T47D (cell line): Measurements from ENCODE around the gene PDZK1IP1.

Source experiments
- DNase-seq, 2 experiments: peaks; one replicate each; pipeline versions ENCODE4 v3.0.0 to v3.0.0-alpha.2; 2011 to 2012; ENCODE audit warnings: low read depth in 1 of 2, low spot score in 1 of 2
- JUND ChIP-seq: IDR thresholded peaks from 2 replicates; pipeline ENCODE4 v1.6.1; 2012; ENCODE audit warnings: low read depth
- in situ Hi-C: cut with HindIII; loops from 2 replicates; pipeline ENCODE4 v1.10.0; 2016; ENCODE audit warnings: low sequenced_read_pairs, low pct_unique_long_range_greater_than_20kb

Gene PDZK1IP1

GRCh38 chr1:47186267-47187185 lies 3.3 kb downstream of the PDZK1IP1 start:
- no peak for TF ChIP-seq JUND
- DNase-seq = peak in 1 of 2 experiments; percentile 27
- in situ Hi-C loops = no loop called here

DNA sequence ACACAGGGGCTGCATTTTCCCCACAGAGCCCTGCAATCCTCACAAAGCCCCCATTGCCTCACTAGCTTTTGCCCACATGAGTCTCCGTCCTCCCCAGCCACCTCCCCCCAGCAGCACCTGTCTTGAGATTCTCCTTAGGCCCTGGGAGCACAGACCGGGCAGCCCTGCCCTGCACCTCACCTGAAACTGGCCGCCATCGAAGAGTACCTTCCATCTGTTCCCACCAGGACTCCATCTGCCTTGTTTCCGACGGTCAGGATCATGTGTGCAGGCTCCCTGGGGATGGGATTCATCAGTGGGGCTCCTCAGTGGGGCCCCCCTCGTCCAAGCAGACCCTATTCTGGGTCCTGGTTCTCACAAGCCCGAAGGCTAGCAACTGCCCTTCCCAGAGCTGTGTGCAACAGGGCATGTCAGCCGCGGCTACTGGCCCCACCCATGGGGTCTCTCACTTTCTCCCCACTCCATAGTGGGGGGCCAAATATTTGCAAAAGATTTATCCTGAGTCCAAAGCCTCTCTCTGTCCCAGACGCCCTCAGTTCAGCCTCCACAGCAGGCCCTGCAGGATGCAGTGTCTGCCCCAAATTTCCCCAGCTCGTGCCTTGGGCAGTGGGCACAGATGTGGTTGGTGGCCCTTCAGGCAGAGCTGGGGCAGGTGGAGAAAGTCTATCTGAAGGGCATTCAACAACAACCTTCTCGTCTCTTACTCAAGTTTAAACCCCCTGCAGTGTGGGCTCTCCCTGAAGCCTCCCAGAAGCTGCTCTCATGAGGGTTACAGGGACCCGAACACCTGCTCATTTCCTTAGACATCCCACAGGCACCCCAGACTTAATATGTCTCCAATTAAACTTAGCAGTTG lies 4.8 kb downstream of the PDZK1IP1 start:
- TF ChIP-seq JUND = no peak
- DNase-seq = no peak
- in situ Hi-C loops = no loop called here

DNA sequence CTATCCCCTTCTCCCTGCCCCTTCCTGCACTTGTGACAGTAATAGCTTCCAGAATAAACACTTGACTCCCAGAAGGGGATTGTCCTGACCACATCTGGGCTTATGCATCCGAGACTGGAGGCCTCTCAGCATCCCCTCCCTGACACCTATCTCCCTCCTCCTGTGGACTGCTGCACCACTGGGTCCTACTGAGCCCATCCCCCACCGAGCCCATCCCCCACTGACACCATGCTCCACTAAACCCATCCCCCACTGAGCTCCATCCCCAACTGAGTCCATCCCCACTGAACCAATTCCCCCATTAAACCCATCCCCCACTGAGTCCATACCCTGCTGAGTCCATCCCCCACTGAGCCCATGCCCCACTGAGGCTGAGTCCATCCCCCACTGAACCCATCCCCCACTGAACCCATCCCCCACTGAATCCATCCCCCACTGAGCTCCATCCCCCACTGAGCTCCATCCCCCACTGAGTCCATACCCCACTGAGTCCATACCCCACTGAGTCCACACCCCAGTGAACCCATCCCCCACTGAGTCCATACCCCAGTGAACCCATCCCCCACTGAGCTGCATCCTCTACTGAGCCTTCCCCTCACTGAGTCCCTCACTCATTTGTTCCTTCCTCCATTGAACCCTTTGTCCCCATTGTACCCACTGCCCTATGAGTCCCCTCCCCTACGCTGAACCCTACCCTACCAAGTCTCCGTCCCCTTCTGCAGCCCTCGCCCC lies 5.6 kb downstream of the PDZK1IP1 start:
- DNase-seq = no peak
- in situ Hi-C loops = no loop called here
- TF ChIP-seq JUND = no peak

- in situ Hi-C loops = no loop called here
- no peak for TF ChIP-seq JUND
- DNase-seq = no peak
Measured at GRCh38 chr1:47183308-47184089, 6.3 kb downstream of the PDZK1IP1 start.

DNA sequence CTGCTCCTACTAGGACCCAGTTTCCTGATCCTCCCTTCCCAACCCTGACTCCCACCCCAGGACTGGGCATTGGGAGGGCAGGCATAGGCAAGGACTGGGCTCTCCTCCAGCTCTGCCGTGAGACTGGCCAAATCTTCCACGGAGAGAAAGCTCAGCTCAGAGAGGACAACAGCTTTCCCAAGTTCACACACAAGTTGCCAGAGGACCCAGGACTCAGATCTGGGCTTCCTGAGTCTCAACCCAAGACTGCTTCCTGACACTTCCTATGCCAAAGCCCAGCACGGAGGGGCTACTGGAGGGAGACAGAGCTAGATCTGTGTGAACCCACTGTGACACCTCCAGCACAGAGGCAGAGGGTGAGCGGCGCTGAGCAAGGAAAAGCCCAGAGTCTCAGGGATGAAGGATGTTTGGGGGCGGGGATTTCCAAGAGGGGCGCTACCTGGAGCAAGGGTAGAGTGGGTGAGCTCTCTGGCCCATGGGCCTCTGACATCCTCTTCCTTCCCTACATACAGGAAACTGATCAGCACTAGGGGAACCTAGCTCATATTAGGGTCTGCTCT lies 7.1 kb downstream of the PDZK1IP1 start:
- in situ Hi-C loops = no loop called here
- no peak for TF ChIP-seq JUND
- no peak for DNase-seq

DNA sequence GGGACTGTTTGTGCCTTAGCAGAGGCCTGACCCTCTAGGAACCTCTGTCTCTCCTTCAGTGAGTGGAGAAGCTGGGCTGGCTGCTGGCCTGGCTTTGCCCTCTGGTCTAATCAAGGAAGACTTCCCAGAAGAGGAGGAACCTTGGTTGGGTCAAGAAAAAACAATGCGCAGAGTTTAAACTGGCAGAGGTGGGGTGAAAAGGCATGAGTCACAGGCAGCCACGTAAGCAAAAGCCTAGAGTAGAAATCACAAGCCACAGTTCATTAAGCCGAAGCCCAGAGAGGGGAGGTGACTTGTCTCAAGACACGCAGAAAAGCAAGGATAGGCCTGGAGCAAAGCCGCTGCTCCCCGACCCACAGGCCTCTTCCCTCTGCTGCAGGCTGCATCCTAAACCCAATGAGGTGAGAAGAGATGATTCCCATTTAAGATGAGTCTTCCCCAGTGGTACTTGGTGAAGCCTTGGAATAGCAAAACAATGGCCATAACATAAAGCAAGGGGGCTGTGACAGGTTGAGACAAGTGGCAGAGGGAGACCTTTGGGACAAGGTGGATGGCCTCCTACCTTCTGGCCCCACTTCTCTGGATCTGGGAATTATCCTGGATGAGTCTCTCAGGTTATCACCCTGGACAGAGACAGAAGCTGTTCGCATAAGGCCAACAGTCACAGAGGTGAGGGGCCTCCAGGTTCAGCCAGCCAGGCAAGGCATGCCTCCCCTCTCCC lies 7.7 kb downstream of the PDZK1IP1 start:
- TF ChIP-seq JUND = no peak
- DNase-seq = no peak
- in situ Hi-C loops = no loop called here

DNA sequence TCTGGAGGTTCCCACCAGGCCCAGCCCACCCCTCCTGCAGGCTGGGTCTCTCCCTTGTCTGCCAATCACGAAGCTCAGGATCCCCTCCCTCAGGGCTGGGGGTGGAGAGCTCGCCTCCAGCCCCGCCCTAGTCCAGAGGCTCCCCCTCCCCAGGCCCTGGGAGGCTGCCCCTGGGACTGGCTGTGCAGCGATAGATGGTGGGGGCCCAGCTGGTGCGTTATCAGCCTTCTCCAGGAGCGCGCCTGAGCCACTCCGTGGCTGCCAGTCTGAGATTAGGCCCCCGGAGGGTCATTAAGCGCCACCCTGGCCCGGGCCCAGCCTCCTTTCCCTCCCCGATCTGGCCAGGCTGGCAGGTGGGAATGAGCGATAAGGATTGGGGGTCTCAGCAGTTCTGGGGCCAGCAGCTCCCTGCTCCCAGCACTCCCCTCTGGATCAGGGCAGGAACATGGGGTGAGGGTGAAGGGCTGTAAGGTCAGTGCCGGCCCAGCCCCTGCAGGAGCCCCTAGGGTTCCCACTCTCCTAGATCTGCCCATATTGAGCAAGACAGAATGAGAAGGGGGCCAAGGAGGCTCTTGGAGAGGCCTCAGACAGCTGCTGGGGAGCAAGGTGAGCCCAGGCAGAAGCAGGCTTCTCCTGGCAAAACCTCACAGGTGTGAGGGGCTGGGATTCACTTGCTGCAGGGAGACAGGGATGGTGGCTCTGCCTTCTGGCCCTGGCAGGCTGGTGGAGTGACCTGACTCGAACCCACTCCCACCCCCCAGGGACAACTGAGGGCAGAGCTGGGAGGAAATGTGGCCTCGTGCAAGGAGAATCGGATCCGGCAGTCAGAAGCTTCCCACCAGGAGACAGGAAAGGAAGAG lies 8.5 kb downstream of the PDZK1IP1 start:
- TF ChIP-seq JUND = no peak
- in situ Hi-C loops = no loop called here
- DNase-seq = no peak

- TF ChIP-seq JUND = no peak
- no peak for DNase-seq
- in situ Hi-C loops = no loop called here
Measured at GRCh38 chr1:47180603-47181094, 9.2 kb downstream of the PDZK1IP1 start.

DNA sequence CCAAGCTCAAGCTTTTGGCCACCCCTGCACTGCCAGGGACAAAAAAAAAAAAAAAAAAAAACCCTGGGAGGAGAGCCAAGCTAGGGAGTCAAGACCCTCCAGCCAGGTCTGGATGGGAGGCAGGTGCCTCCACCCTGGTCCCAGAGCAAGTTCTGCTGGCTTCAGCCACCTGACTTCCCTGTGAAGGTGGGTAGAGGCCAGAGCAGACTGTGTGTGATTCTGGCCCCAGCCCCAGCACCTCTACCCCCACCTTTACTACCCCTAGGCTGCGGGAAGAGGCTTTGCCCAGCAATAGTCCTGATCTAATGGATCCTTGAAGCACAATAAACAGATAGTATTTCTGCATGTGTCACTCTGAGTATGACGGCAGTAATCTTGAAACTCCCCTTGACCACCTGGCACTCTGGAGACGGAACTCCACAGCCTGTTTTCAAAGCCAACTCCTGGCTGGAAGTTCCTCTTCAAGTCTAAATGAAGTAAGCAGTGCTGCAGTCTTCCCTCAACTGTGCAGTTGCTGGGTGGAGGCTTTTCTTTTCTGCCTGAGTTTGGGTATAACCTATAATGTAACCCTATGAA lies 9.8 kb downstream of the PDZK1IP1 start:
- in situ Hi-C loops = no loop called here
- DNase-seq = no peak
- TF ChIP-seq JUND = no peak
